Stomach smooth muscle (tissue), 2 donors: Measurements from ENCODE around the gene CACNA1H.

Experiments
- H3K27ac ChIP-seq: one replicate; pipeline ENCODE4 v1.7.0; 2013; ENCODE audit warnings: mild to moderate bottlenecking, low read length, inconsistent platforms
- H3K27me3 ChIP-seq, 2 donors: one replicate each; pipeline ENCODE4 v1.7.0; 2013; ENCODE audit warnings: low read length in 2 of 2; ENCODE audit not compliant: insufficient read depth in 2 of 2, control insufficient read depth in 1 of 2
- H3K36me3 ChIP-seq, 2 donors: one replicate each; pipeline ENCODE4 v1.7.0; 2013; ENCODE audit warnings: low read length in 2 of 2; ENCODE audit not compliant: control insufficient read depth in 2 of 2, insufficient read depth in 2 of 2
- H3K4me1 ChIP-seq: one replicate; pipeline ENCODE4 v1.7.0; 2013; ENCODE audit warnings: low read length; ENCODE audit not compliant: control insufficient read depth, insufficient read depth
- H3K4me3 ChIP-seq, 2 donors: one replicate each; pipeline ENCODE4 v1.7.0; 2013; ENCODE audit warnings: low read length in 2 of 2
- H3K9ac ChIP-seq, 2 donors: one replicate each; pipeline ENCODE4 v1.7.0; 2013; ENCODE audit warnings: low read length in 2 of 2, mild to moderate bottlenecking in 1 of 2
- H3K9me3 ChIP-seq, 2 donors: one replicate each; pipeline ENCODE4 v1.7.0; 2013; ENCODE audit warnings: low read length in 2 of 2; ENCODE audit not compliant: control insufficient read depth in 2 of 2
- donor health status: healthy.
- donor health status: Pancreatic carcinoma.

The CACNA1H gene

GRCh38 chr16:1204933-1205332 is 52.0 kb downstream of the CACNA1H start:
- H3K27ac ChIP-seq, result no peak overlapping the region
- no peak overlapping the region for H3K9ac ChIP-seq
- H3K36me3 ChIP-seq, result peaks cover 27 to 36% of the 10 kb centered on the region in 2 donors
- H3K4me3 ChIP-seq, result no peak overlapping the region
- H3K9me3 ChIP-seq, result no peaks in the 10 kb centered on the region
- peaks cover 2% of the 10 kb centered on the region for H3K4me1 ChIP-seq
- no peaks in the 10 kb centered on the region for H3K27me3 ChIP-seq

- Histone ChIP-seq H3K36me3 (peaks cover 34 to 36% of the 10 kb centered on the region in 2 donors), H3K27me3 (no peaks in the 10 kb centered on the region), H3K9me3 (no peaks in the 10 kb centered on the region), H3K9ac (no peak overlapping the region), H3K27ac (no peak overlapping the region), H3K4me3 (no peak overlapping the region), H3K4me1 (peaks cover 2% of the 10 kb centered on the region)
These were observed 53.4 kb downstream of the CACNA1H start for GRCh38 chr16:1206326-1206725.

- Histone ChIP-seq H3K4me3 (no peak overlapping the region), H3K36me3 (peaks cover 35 to 36% of the 10 kb centered on the region in 2 donors), H3K27me3 (no peaks in the 10 kb centered on the region), H3K4me1 (peaks cover 2% of the 10 kb centered on the region), H3K9me3 (no peaks in the 10 kb centered on the region), H3K27ac (no peak overlapping the region), H3K9ac (no peak overlapping the region)
These were observed 53.9 kb downstream of the CACNA1H start for GRCh38 chr16:1206786-1207185.

- peaks cover 2% of the 10 kb centered on the region for H3K4me1 ChIP-seq
- H3K27ac ChIP-seq, result no peak overlapping the region
These were observed 55.4 kb downstream of the CACNA1H start for GRCh38 chr16:1208239-1208830.

GRCh38 chr16:1209081-1209480 is 56.2 kb downstream of the CACNA1H start:
- Histone ChIP-seq H3K4me3 (no peak overlapping the region), H3K36me3 (peaks cover 24 to 32% of the 10 kb centered on the region in 2 donors), H3K27me3 (no peaks in the 10 kb centered on the region), H3K9me3 (no peaks in the 10 kb centered on the region), H3K4me1 (peaks cover 2% of the 10 kb centered on the region), H3K27ac (no peak overlapping the region), H3K9ac (no peak overlapping the region)

More at GRCh38 chr16:1208239-1208830, 55.4 kb downstream of the CACNA1H start:
- Histone ChIP-seq H3K27me3 (no peaks in the 10 kb centered on the region), H3K9me3 (no peaks in the 10 kb centered on the region), H3K4me3 (no peak overlapping the region), H3K36me3 (peaks cover 30 to 31% of the 10 kb centered on the region in 2 donors), H3K9ac (no peak overlapping the region)

GRCh38 chr16:1210461-1210860 is 57.6 kb downstream of the CACNA1H start:
- no peak overlapping the region for H3K27ac ChIP-seq

GRCh38 chr16:1211451-1212268 is 58.8 kb downstream of the CACNA1H start:
- Histone ChIP-seq H3K36me3 (peaks cover 17 to 22% of the 10 kb centered on the region in 2 donors), H3K9ac (no peak overlapping the region), H3K27ac (no peak overlapping the region), H3K4me1 (no peaks in the 10 kb centered on the region), H3K4me3 (no peak overlapping the region), H3K27me3 (no peaks in the 10 kb centered on the region), H3K9me3 (no peaks in the 10 kb centered on the region)

More at GRCh38 chr16:1210461-1210860, 57.6 kb downstream of the CACNA1H start:
- H3K4me3 ChIP-seq, result no peak overlapping the region
- peaks cover 17 to 30% of the 10 kb centered on the region in 2 donors for H3K36me3 ChIP-seq
- H3K9ac ChIP-seq, result no peak overlapping the region
- H3K4me1 ChIP-seq, result peaks cover 2% of the 10 kb centered on the region
- H3K27me3 ChIP-seq, result no peaks in the 10 kb centered on the region
- H3K9me3 ChIP-seq, result no peaks in the 10 kb centered on the region

GRCh38 chr16:1212616-1213194 is 59.8 kb downstream of the CACNA1H start:
- H3K4me3 ChIP-seq, result no peak overlapping the region
- no peaks in the 10 kb centered on the region for H3K27me3 ChIP-seq
- no peaks in the 10 kb centered on the region for H3K9me3 ChIP-seq
- H3K36me3 ChIP-seq, result peaks cover 15 to 25% of the 10 kb centered on the region in 2 donors
- H3K4me1 ChIP-seq, result no peaks in the 10 kb centered on the region
- H3K27ac ChIP-seq, result no peak overlapping the region
- no peak overlapping the region for H3K9ac ChIP-seq

GRCh38 chr16:1213231-1213630 is 60.3 kb downstream of the CACNA1H start:
- Histone ChIP-seq H3K4me3 (no peak overlapping the region), H3K9ac (no peak overlapping the region), H3K4me1 (no peaks in the 10 kb centered on the region), H3K9me3 (no peaks in the 10 kb centered on the region), H3K27me3 (no peaks in the 10 kb centered on the region), H3K36me3 (peaks cover 18 to 30% of the 10 kb centered on the region in 2 donors), H3K27ac (no peak overlapping the region)

- Histone ChIP-seq H3K36me3 (peaks cover 18 to 28% of the 10 kb centered on the region in 2 donors), H3K4me1 (no peaks in the 10 kb centered on the region), H3K27me3 (no peaks in the 10 kb centered on the region), H3K9ac (no peak overlapping the region), H3K9me3 (no peaks in the 10 kb centered on the region), H3K4me3 (no peak overlapping the region), H3K27ac (no peak overlapping the region)
These were observed 61.0 kb downstream of the CACNA1H start for GRCh38 chr16:1213796-1214372.
